Esophagus muscularis mucosa (tissue), 3 donors: ENCODE data around the gene LRRK1.

Source experiments
- POLR2A ChIP-seq: fragments of 450-650 bp; IDR thresholded peaks from one replicate; pipeline ENCODE4 v1.6.1; 2017; ENCODE audit warnings: antibody characterized with exemption, moderate library complexity, mild to moderate bottlenecking, low read depth
- POLR2AphosphoS5 ChIP-seq, 2 donors: sonication (generic); formaldehyde crosslinking; IDR thresholded peaks; one replicate each; pipeline ENCODE4 v1.6.1; 2017; ENCODE audit warnings: antibody characterized with exemption in 2 of 2
- TF ChIP-seq, protein P1 (sequence below), 3 experiments: fragments of 200-600 bp in 2 of 3; fragments of 450-650 bp in 1 of 3; sonication (generic) in 2 of 3; IDR thresholded peaks; one replicate each; pipeline ENCODE4 v1.5.1; 2017 to 2019; ENCODE audit warnings: antibody characterized with exemption in 3 of 3, mild to moderate bottlenecking in 2 of 3, moderate library complexity in 1 of 3

GRCh38 chr15:101019366-101019896 is 100.3 kb downstream of the LRRK1 start:
- TF ChIP-seq POLR2A (no peak), POLR2AphosphoS5 (IDR thresholded peaks at IDR 0.05) (no peak)
- TF ChIP-seq, protein P1, sequence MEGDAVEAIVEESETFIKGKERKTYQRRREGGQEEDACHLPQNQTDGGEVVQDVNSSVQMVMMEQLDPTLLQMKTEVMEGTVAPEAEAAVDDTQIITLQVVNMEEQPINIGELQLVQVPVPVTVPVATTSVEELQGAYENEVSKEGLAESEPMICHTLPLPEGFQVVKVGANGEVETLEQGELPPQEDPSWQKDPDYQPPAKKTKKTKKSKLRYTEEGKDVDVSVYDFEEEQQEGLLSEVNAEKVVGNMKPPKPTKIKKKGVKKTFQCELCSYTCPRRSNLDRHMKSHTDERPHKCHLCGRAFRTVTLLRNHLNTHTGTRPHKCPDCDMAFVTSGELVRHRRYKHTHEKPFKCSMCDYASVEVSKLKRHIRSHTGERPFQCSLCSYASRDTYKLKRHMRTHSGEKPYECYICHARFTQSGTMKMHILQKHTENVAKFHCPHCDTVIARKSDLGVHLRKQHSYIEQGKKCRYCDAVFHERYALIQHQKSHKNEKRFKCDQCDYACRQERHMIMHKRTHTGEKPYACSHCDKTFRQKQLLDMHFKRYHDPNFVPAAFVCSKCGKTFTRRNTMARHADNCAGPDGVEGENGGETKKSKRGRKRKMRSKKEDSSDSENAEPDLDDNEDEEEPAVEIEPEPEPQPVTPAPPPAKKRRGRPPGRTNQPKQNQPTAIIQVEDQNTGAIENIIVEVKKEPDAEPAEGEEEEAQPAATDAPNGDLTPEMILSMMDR (IDR thresholded peaks at IDR 0.05) = no peak
